Astrocyte (in vitro differentiated cells and primary cell): Measurements from ENCODE around the gene MYO9A.

ENCODE experiments used
- CTCF ChIP-seq: IDR thresholded peaks from 2 replicates; pipeline ENCODE4 v1.5.1; 2011; ENCODE audit warnings: low read depth, mild to moderate bottlenecking, inconsistent platforms, low read length, moderate library complexity; ENCODE audit not compliant: insufficient read depth
- EZH2 ChIP-seq: IDR thresholded peaks from 2 replicates; pipeline ENCODE4 v1.6.1; 2012; ENCODE audit warnings: mild to moderate bottlenecking, low read length, inconsistent platforms; ENCODE audit not compliant: insufficient read depth

GRCh38 chr15:71916834-71917233, 201.1 kb downstream of the MYO9A start:
- TF ChIP-seq CTCF = no peak
- TF ChIP-seq EZH2 = no peak
